HCT116 (cell line): ENCODE measurements around the gene NFIB. TPM values are rescaled to one million over a fixed set of nuclear protein-coding genes. Genes with fewer than 3 reads are reported as not detected.

ENCODE experiments used
- ATAC-seq: fragments of 200-7000 bp; cut with Tn5 transposase; 2 replicates; pipeline ENCODE4 v1.9.1; 2020; ENCODE audit warnings: mild to moderate bottlenecking, moderate library complexity
- BruUV-seq: library from RNA; stranded (reverse); fragments of 400-500 nt; replicated peaks from 2 replicates; lab custom pipeline; 2021; lab: Mats Ljungman, UMichigan
- CTCF ChIA-PET: fragments of 300-600 bp; sonication (Branson Sonifier 250); formaldehyde crosslinking; loops from one replicate; lab custom pipeline; 2021; ENCODE audit warnings: antibody characterized with exemption; lab: Charles Lee
- POLR2A ChIA-PET: fragments of 300-600, 350-600 bp; sonication (Branson Sonifier 250); formaldehyde crosslinking; loops from one replicate; lab custom pipeline; 2021; ENCODE audit warnings: antibody characterized with exemption; lab: Charles Lee
- RAD21 ChIA-PET, 2 experiments: fragments of 300-600 bp; sonication (Branson Sonifier 250); formaldehyde crosslinking; loops; one replicate each; lab custom pipeline; 2023; ENCODE audit warnings: low total read pairs in 2 of 2; ENCODE audit not compliant: uncharacterized antibody in 2 of 2, unreplicated experiment in 2 of 2, low non-redundant PET in 1 of 2; lab: Charles Lee
- DNase-seq: peaks from one replicate; pipeline ENCODE4 v3.0.0-alpha.2; 2010; ENCODE audit warnings: low read depth, low spot score
- H2AFZ ChIP-seq: fragments of 200-600 bp; shearing (Covaris generic), sonication (generic); 2 replicates; pipeline ENCODE4 v1.6.1; 2017; ENCODE audit warnings: low read depth, mixed run types, mixed read lengths, antibody characterized with exemption, low read length; ENCODE audit not compliant: poor library complexity, severe bottlenecking
- H3K27ac ChIP-seq: 2 replicates; pipeline ENCODE4 v1.5.1; 2012; ENCODE audit warnings: low read depth, low read length
- H3K27me3 ChIP-seq: fragments of 200-600 bp; sonication (generic); 2 replicates; pipeline ENCODE4 v1.6.1; 2016; ENCODE audit warnings: mixed run types, low read length, mixed read lengths; ENCODE audit not compliant: insufficient read depth
- H3K36me3 ChIP-seq, 2 experiments: fragments of 200-500 bp in 1 of 2; fragments of 200-600 bp in 1 of 2; sonication (Bioruptor generic) in 1 of 2; sonication (generic) in 1 of 2; 2 replicates each; pipeline versions ENCODE4 v1.5.1 to v1.6.1; 2014 to 2016; ENCODE audit warnings: low read length in 2 of 2, inconsistent platforms in 1 of 2, mixed read lengths in 1 of 2, mixed run types in 1 of 2; ENCODE audit not compliant: insufficient read depth in 2 of 2, control insufficient read depth in 1 of 2
- H3K4me1 ChIP-seq, 2 experiments: fragments of 200-600 bp in 1 of 2; sonication (generic) in 1 of 2; 2 replicates each; pipeline versions ENCODE4 v1.5.1 to v1.6.1; 2012 to 2017; ENCODE audit warnings: low read length in 2 of 2, inconsistent platforms in 1 of 2, mild to moderate bottlenecking in 1 of 2, mixed read lengths in 1 of 2, mixed run types in 1 of 2, moderate library complexity in 1 of 2; ENCODE audit not compliant: insufficient read depth in 2 of 2, control insufficient read depth in 1 of 2
- H3K4me2 ChIP-seq: fragments of 200-600 bp; sonication (generic); 2 replicates; pipeline ENCODE4 v1.6.1; 2017; ENCODE audit warnings: mixed run types, low read length, mixed read lengths
- H3K4me3 ChIP-seq, 2 experiments: fragments of 200-600 bp in 1 of 2; sonication (generic) in 1 of 2; replicated peaks in 1 of 2; 2 replicates each; pipeline ENCODE4 v1.5.1; 2011 to 2016; ENCODE audit warnings: low read length in 2 of 2, control low read depth in 1 of 2, low read depth in 1 of 2, mild to moderate bottlenecking in 1 of 2, mixed read lengths in 1 of 2, mixed run types in 1 of 2
- H3K79me2 ChIP-seq: fragments of 200-600 bp; sonication (generic); 2 replicates; pipeline ENCODE4 v1.6.1; 2017; ENCODE audit warnings: mild to moderate bottlenecking, mixed run types, low read length, moderate library complexity, mixed read lengths; ENCODE audit not compliant: insufficient read depth
- H3K9ac ChIP-seq: fragments of 200-600 bp; sonication (generic); 2 replicates; pipeline ENCODE4 v1.6.1; 2016; ENCODE audit warnings: low read length, mixed read lengths
- H3K9me2 ChIP-seq: fragments of 200-600 bp; sonication (generic), shearing (Covaris generic); 2 replicates; pipeline ENCODE4 v1.6.1; 2017; ENCODE audit warnings: mixed run types, mild to moderate bottlenecking, moderate library complexity; ENCODE audit not compliant: insufficient read depth
- H3K9me3 ChIP-seq, 2 experiments: fragments of 200-500 bp in 1 of 2; fragments of 200-600 bp in 1 of 2; sonication (Bioruptor generic) in 1 of 2; sonication (generic) in 1 of 2; 2 replicates each; pipeline ENCODE4 v1.6.1; 2014 to 2017; ENCODE audit warnings: low read length in 2 of 2, mixed read lengths in 2 of 2, inconsistent platforms in 1 of 2, low read depth in 1 of 2, mild to moderate bottlenecking in 1 of 2, mixed run types in 1 of 2, moderate library complexity in 1 of 2; ENCODE audit not compliant: control insufficient read depth in 1 of 2, insufficient read depth in 1 of 2
- H4K20me1 ChIP-seq: fragments of 200-600 bp; sonication (generic), shearing (Covaris generic); 2 replicates; pipeline ENCODE4 v1.6.1; 2017; ENCODE audit warnings: mixed run types, mild to moderate bottlenecking, moderate library complexity; ENCODE audit not compliant: insufficient read depth
- CBX3 ChIP-seq: IDR thresholded peaks from 2 replicates; pipeline ENCODE4 v1.6.1; 2012; ENCODE audit warnings: low read depth
- EZH2 ChIP-seq: fragments of 200-600 bp; sonication (generic); IDR thresholded peaks from 2 replicates; pipeline ENCODE4 v1.6.1; 2017; ENCODE audit warnings: antibody characterized with exemption, mixed run types
- EZH2phosphoT487 ChIP-seq: fragments of 200-600 bp; IDR thresholded peaks from 2 replicates; pipeline ENCODE4 v1.6.1; 2018; ENCODE audit warnings: antibody characterized with exemption, borderline replicate concordance
- JUND ChIP-seq: IDR thresholded peaks from 2 replicates; pipeline ENCODE4 v1.6.1; 2012
- MAX ChIP-seq: IDR thresholded peaks from 2 replicates; pipeline ENCODE4 v1.6.1; 2012
- POLR2A ChIP-seq: IDR thresholded peaks from 2 replicates; pipeline ENCODE4 v1.7.0; 2011; ENCODE audit warnings: borderline replicate concordance; ENCODE audit not compliant: insufficient read depth, insufficient read length; ENCODE audit errors: extremely low read depth
- POLR2AphosphoS5 ChIP-seq: IDR thresholded peaks from 2 replicates; pipeline ENCODE4 v1.6.1; 2011; ENCODE audit warnings: mild to moderate bottlenecking, low read depth, low read length, moderate library complexity
- ZBTB33 ChIP-seq: IDR thresholded peaks from 2 replicates; pipeline ENCODE4 v1.6.1; 2011; ENCODE audit warnings: mild to moderate bottlenecking, low read length, moderate library complexity; ENCODE audit not compliant: insufficient replicate concordance; ENCODE audit errors: extremely low read depth
- ZNF274 ChIP-seq: fragments of 200-500 bp; sonication (Bioruptor generic); IDR thresholded peaks from 2 replicates; pipeline ENCODE4 v1.6.1; 2014; ENCODE audit warnings: mild to moderate bottlenecking, low read depth, low read length, inconsistent platforms
- intact Hi-C: fragments of 100-400 bp; cut with micrococcal nuclease; formaldehyde crosslinking; loops from 2 replicates; pipeline ENCODE4 v1.10.0; 2022
- total RNA-seq: library from RNA; stranded (reverse); gene quantifications from one replicate; pipeline ENCODE4 v1.2.1, GENCODE V29; 2021; ENCODE audit not compliant: unreplicated experiment

Gene NFIB
- total RNA-seq, 1 experiment from 2014 or later = 6.6 TPM

GRCh38 chr9:14185016-14185415 lies 128.9 kb downstream of the NFIB start:
- Histone ChIP-seq H3K4me1 (peaks cover 0 to 19% of the 10 kb centered on the region in 2 experiments; a peak in 2 of 4 replicates), H3K27ac (no peak overlapping the region), H3K4me3 (no peak overlapping the region), H3K36me3 (no peaks in the 10 kb centered on the region), H3K9me2 (no peaks in the 10 kb centered on the region), H3K4me2 (no peak overlapping the region), H3K79me2 (no peaks in the 10 kb centered on the region), H3K9ac (no peak overlapping the region), H3K9me3 (no peaks in the 10 kb centered on the region), H3K27me3 (no peaks in the 10 kb centered on the region), H2AFZ (no peak overlapping the region), H4K20me1 (no peaks in the 10 kb centered on the region)
- intact Hi-C loops = no loop called here
- no peak for TF ChIP-seq ZNF274
- no TSS peak for BruUV-seq
- ChIA-PET POLR2A (interaction anchor here (1.5 kb wide), 1 partner anchor 10 kb away, joined by 4 read pairs; no protein-coding TSS in a partner anchor), RAD21 (no interaction called here), CTCF (no interaction called here)
- ATAC-seq = no peak
- no peak for DNase-seq

GRCh38 chr9:14183001-14183400 lies 130.9 kb downstream of the NFIB start:
- BruUV-seq = no TSS peak
- no peak overlapping the region for H2AFZ ChIP-seq
- no peaks in the 10 kb centered on the region for H3K9me2 ChIP-seq
- peaks cover 0 to 22% of the 10 kb centered on the region in 2 experiments; a peak in 2 of 4 replicates for H3K4me1 ChIP-seq
- intact Hi-C loops = no loop called here
- ATAC-seq (no peak), DNase-seq (no peak)
- CTCF ChIA-PET = no interaction called here
- no peak overlapping the region for H3K27ac ChIP-seq
- no peaks in the 10 kb centered on the region for H3K27me3 ChIP-seq
- H3K36me3 ChIP-seq = no peaks in the 10 kb centered on the region
- no peak overlapping the region for H3K9ac ChIP-seq
- no peaks in the 10 kb centered on the region for H3K79me2 ChIP-seq
- H3K4me2 ChIP-seq = no peak overlapping the region
- no peaks in the 10 kb centered on the region for H4K20me1 ChIP-seq
- H3K9me3 ChIP-seq = no peaks in the 10 kb centered on the region
- TF ChIP-seq POLR2A = no peak
- no peak for TF ChIP-seq MAX
- TF ChIP-seq EZH2 = no peak
- TF ChIP-seq JUND = no peak
- no peak for TF ChIP-seq POLR2AphosphoS5
- TF ChIP-seq ZBTB33 = no peak
- no peak for TF ChIP-seq EZH2phosphoT487
- TF ChIP-seq CBX3 = no peak
- POLR2A ChIA-PET = no interaction called here
- no peak overlapping the region for H3K4me3 ChIP-seq
- RAD21 ChIA-PET = no interaction called here
